Memory B cell (primary cell): Measurements from ENCODE around the gene ARID4B.

Experiments used
- ATAC-seq: fragments of 150-1000 bp; cut with Tn5 transposase; 2 replicates; pipeline ENCODE4 v1.10.0; 2021; ENCODE audit warnings: low read depth, mild to moderate bottlenecking, moderate library complexity
- DNase-seq, 2 donors: peaks; one replicate each; pipeline ENCODE4 v3.0.0; 2022; ENCODE audit warnings: low spot score in 2 of 2
- H3K27ac Mint-ChIP-seq: one replicate; pipeline ENCODE4 v1.8.0; 2022; ENCODE audit warnings: mild to moderate bottlenecking, moderate library complexity, mixed read lengths
- H3K27me3 Mint-ChIP-seq: one replicate; pipeline ENCODE4 v1.8.0; 2022; ENCODE audit warnings: mixed read lengths
- H3K36me3 Mint-ChIP-seq: one replicate; pipeline ENCODE4 v1.8.0; 2022; ENCODE audit warnings: mild to moderate bottlenecking, mixed read lengths
- H3K4me1 Mint-ChIP-seq: one replicate; pipeline ENCODE4 v1.8.0; 2022; ENCODE audit warnings: mixed read lengths
- H3K4me3 Mint-ChIP-seq: one replicate; pipeline ENCODE4 v1.8.0; 2022; ENCODE audit warnings: mild to moderate bottlenecking, moderate library complexity, mixed read lengths
- H3K9me3 Mint-ChIP-seq: one replicate; pipeline ENCODE4 v1.8.0; 2022; ENCODE audit warnings: mixed read lengths

The ARID4B gene

DNA sequence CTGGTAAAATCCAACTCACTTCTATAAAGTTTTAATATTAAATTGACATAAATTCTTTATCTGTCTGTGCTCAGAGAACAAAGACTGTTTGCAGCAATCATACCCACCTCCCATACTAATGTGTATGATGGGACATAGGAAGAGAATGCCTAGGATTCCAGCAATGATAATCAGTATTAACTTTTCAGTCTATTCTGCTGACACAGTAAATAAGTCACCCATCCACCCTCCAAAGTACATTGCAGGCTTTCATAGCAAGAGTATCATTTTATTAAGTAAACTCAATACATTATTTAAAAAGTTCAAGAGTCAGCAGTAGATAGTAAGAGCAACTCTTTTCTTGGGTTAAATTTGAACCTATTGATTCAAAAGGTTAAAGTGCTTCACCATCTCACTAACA is 175.7 kb downstream of the ARID4B start:
- Mint-ChIP-seq H3K27me3 (no peaks in the 10 kb centered on the region), H3K36me3 (peaks cover 29% of the 10 kb centered on the region), H3K4me1 (peaks cover 17% of the 10 kb centered on the region), H3K9me3 (no peaks in the 10 kb centered on the region), H3K4me3 (no peak overlapping the region), H3K27ac (no peak overlapping the region)
- no peak for ATAC-seq
- DNase-seq: no peak

DNA sequence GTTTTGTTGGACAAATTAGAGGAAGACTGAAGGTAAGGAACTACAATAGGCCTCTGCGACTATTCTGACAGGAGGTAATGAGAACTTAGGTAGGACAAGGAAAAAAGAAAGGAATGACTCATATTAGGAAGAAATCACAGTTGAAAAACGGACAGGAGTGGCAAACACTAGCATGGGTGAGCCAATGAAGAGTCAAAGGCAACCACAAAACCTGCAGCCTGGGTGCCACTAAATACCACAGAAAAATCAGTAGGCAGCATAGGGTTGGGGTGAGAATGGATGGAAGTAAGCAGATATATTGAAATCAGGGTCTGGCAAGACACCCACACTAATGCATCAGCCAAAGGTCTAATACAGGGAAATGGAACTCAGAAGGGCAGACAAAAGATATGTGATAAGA is 176.9 kb downstream of the ARID4B start:
- Mint-ChIP-seq H3K9me3 (no peaks in the 10 kb centered on the region), H3K27ac (no peak overlapping the region), H3K27me3 (no peaks in the 10 kb centered on the region), H3K4me3 (no peak overlapping the region), H3K4me1 (peaks cover 17% of the 10 kb centered on the region), H3K36me3 (peaks cover 29% of the 10 kb centered on the region)
- no peak for ATAC-seq
- no peak for DNase-seq

DNA sequence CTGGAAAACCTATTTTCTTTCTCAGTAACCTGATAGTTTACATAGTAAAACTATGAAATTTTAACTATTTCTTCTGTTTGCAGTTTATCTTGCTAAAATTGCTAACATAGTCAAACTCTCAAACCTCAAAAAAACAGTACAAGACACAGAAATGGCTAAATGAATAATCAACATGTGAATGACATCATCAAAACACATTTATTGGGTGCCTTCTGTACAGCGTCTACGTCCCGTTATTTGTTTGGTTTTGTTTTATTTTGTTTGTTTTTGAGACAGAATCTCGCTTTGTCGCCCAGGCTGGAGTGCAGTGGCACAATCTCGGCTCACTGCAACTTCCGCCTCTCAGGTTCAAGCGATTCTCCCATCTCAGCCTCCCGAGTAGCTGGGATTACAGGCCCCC is 178.2 kb downstream of the ARID4B start:
- no peaks in the 10 kb centered on the region for H3K9me3 Mint-ChIP-seq
- H3K4me3 Mint-ChIP-seq: no peak overlapping the region
- ATAC-seq (no peak), DNase-seq (no peak)
- peaks cover 28% of the 10 kb centered on the region for H3K36me3 Mint-ChIP-seq
- H3K27ac Mint-ChIP-seq: no peak overlapping the region
- peaks cover 17% of the 10 kb centered on the region for H3K4me1 Mint-ChIP-seq
- H3K27me3 Mint-ChIP-seq: no peaks in the 10 kb centered on the region

DNA sequence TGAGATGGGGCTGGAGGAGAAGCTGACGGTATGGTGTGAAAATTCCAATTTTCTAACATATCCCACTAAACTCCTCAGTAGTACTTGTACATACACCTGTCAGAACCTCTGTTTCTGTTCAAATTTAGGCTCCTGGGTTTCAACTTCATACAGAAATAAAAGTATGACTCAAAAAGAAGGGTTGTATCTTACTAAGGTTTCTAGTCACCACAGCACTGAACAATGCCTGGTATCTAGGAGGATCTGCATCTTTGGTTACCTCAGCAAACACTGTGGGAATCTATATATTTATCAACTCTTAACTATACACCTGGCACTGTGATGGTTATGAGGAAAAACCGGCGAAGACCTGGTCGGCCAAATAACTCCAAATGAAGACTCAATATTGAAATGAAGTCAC is 180.7 kb downstream of the ARID4B start:
- no peak overlapping the region for H3K4me3 Mint-ChIP-seq
- no peaks in the 10 kb centered on the region for H3K27me3 Mint-ChIP-seq
- H3K36me3 Mint-ChIP-seq: peaks cover 26% of the 10 kb centered on the region
- peaks cover 12% of the 10 kb centered on the region for H3K4me1 Mint-ChIP-seq
- ATAC-seq (no peak), DNase-seq (no peak)
- H3K9me3 Mint-ChIP-seq: no peaks in the 10 kb centered on the region
- peak overlapping the region; percentile 69 for H3K27ac Mint-ChIP-seq

DNA sequence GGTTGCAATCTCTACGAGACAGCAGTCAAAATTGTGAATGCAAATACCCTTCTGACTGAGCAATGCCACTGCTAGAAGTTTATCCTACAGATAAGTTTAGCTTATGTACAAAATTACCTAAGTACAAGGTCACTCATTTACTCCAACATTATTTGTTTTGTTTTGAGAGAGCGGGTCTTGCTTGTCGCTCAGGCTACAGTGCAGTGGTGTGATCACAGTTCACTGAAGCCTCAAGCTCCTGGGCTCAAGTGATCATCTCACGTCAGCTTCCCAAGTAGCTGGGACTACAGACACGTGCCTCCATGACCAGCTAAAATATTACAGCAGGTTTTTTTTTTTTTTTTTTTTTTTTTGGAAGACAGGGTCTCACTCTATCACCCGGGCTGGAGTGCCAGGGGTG is 182.3 kb downstream of the ARID4B start:
- H3K36me3 Mint-ChIP-seq: peaks cover 20% of the 10 kb centered on the region
- H3K27me3 Mint-ChIP-seq: no peaks in the 10 kb centered on the region
- ATAC-seq (no peak), DNase-seq (no peak)
- H3K27ac Mint-ChIP-seq: no peak overlapping the region
- H3K4me1 Mint-ChIP-seq: peaks cover 4% of the 10 kb centered on the region
- no peak overlapping the region for H3K4me3 Mint-ChIP-seq
- no peaks in the 10 kb centered on the region for H3K9me3 Mint-ChIP-seq

DNA sequence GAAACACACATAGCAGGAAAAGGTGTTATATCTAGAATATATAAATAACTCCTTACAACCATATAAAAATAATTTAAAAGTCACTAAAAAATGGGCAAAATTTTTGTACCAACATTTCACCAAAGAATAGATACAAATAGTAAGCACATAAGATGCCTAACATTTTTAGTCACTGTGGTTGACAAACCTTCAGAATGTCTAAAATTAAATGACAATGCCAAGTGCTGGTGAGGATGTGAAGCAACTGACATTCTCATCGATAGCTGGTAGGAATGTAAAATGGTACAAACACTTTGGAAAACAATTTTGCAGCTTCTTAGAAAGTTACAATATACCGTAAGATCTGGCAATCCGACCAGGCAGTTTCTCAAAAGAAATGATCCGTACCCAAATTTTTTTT is 185.0 kb downstream of the ARID4B start:
- no peak for DNase-seq
- no peaks in the 10 kb centered on the region for H3K27me3 Mint-ChIP-seq
- ATAC-seq: no peak
- no peak overlapping the region for H3K4me3 Mint-ChIP-seq
- peaks cover 4% of the 10 kb centered on the region for H3K4me1 Mint-ChIP-seq
- no peak overlapping the region for H3K27ac Mint-ChIP-seq
- H3K36me3 Mint-ChIP-seq: peaks cover 16% of the 10 kb centered on the region
- no peaks in the 10 kb centered on the region for H3K9me3 Mint-ChIP-seq

DNA sequence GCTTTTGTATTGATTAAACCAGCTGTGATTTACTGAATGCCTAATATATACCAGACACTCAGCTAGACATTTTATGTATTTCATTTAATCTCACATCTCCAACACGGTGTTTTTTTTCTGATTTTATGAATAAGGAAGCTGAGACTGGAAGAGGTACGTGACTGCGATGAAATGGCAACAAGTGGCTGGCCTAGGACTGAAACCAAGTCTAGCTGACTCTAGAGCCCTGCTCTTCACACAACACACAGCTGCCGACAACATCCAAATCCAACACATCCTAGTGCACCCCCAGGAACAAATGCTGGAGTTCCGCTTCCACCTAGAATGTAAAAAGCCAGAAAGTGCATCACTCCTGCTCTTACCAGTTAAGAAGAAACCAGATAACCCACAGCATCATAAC is 188.7 kb downstream of the ARID4B start:
- Mint-ChIP-seq H3K4me1 (peaks cover 4% of the 10 kb centered on the region), H3K36me3 (peaks cover 31% of the 10 kb centered on the region), H3K27me3 (no peaks in the 10 kb centered on the region), H3K9me3 (no peaks in the 10 kb centered on the region), H3K27ac (peak overlapping the region; percentile 35), H3K4me3 (no peak overlapping the region)
- ATAC-seq (no peak), DNase-seq (no peak)

DNA sequence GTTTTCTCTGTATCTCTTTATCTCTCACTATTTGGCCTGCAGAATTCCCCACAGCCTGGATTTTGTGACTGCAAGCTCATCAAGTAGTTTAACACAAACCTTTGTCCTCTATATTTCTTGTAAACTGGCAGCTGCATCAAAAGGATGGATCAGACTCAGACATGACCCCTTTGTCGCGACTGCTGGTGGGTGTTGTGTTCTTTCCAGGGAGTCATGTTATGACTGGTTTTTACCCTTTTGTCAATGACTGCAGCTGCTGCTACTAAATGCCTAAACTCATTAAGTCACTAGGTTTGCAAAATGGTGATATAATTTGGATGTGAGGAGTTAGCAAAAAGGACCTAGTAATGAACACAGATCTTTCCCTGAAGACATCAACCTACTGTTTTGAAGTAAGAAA is 189.2 kb downstream of the ARID4B start:
- no peak for ATAC-seq
- peaks cover 29% of the 10 kb centered on the region for H3K36me3 Mint-ChIP-seq
- no peak overlapping the region for H3K4me3 Mint-ChIP-seq

DNA sequence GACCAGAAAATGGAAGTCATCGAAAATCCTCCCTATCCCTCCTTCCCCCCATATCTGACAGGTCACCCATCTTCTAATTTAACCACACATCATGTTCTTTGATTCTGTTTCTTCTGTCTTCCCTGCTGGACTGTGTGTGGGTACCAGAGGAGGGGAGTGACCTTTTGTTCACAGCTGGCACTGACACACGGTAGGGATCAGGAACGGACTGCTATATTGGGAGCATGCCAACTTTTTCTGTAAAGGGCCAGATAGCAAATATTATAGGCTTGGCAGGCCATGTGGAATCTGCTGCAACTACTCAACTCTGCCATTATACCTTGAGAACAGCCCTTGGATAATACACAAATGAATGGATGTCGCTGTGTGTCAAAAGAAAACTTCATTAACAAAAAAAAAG is 191.9 kb downstream of the ARID4B start:
- Mint-ChIP-seq H3K27ac (peak overlapping the region; percentile 9), H3K27me3 (no peaks in the 10 kb centered on the region), H3K4me1 (peaks cover 4% of the 10 kb centered on the region), H3K4me3 (no peak overlapping the region), H3K36me3 (peaks cover 25% of the 10 kb centered on the region), H3K9me3 (no peaks in the 10 kb centered on the region)
- no peak for ATAC-seq
- no peak for DNase-seq

More for the DNA sequence above, 189.2 kb downstream of the ARID4B start:
- Mint-ChIP-seq H3K27me3 (no peaks in the 10 kb centered on the region), H3K9me3 (no peaks in the 10 kb centered on the region), H3K4me1 (peaks cover 4% of the 10 kb centered on the region), H3K27ac (peak overlapping the region; percentile 60)
- no peak for DNase-seq

DNA sequence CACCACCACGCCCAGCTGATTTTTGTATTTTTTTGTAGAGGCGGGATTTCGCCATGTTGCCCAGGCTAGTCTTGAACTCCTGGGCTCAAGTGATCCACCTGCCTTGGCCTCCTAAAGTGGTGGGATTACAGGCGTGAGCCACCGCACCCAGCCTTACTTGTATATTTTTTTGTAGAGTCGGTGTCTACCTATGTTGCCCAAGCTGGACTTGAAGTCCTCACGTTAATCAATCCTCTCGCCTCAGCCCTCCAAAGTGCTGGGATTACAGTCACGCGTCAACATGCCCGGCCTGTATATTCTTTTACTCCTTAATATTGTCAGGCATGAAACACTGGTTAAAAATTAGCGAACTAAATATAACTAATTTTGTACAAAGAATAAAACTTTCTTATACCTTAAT is 193.8 kb downstream of the ARID4B start:
- Mint-ChIP-seq H3K27ac (no peak overlapping the region), H3K27me3 (no peaks in the 10 kb centered on the region), H3K36me3 (peaks cover 27% of the 10 kb centered on the region), H3K9me3 (no peaks in the 10 kb centered on the region), H3K4me1 (peaks cover 4% of the 10 kb centered on the region), H3K4me3 (no peak overlapping the region)
- no peak for DNase-seq
- ATAC-seq: no peak

DNA sequence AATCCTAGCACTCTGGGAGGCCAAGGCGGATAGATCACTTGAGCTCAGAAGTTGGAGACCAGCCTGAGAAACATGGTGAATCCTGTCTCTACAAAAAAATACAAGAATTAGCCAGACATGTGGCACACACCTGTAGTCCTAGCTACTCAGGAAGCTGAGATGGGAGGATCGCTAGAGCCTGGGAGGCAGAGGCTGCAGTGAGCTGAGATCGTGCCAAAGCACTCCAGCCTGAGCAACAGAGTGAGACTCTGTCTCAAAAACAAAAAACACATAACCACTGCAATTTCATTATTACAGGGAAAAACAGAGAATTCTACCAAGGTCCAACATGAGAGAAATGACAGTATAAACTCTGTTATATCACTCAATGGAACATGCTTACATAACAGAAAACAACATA is 194.9 kb downstream of the ARID4B start:
- Mint-ChIP-seq H3K27me3 (no peaks in the 10 kb centered on the region), H3K27ac (peak overlapping the region; percentile 12), H3K4me1 (no peaks in the 10 kb centered on the region), H3K36me3 (peaks cover 21% of the 10 kb centered on the region), H3K9me3 (no peaks in the 10 kb centered on the region), H3K4me3 (no peak overlapping the region)
- DNase-seq: no peak
- ATAC-seq: no peak

DNA sequence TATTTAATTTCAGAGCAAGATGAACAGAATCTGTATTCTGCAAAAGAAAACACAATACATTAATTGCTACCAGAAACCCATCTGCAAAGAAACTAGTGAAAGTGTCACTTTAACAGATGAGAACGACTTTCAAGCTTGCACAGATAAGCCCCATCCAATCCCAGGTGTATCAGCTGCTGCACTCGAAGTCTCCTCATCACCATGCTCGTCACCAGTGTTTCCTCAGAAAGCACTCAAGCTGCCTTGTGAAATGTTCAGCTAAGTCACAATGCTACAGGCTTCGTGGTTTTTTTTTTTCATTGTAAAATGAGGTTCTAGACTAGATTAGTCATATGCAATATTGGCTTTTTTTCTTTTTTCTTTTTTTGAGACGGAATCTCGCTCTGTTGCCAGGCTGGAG is 196.0 kb downstream of the ARID4B start:
- no peaks in the 10 kb centered on the region for H3K27me3 Mint-ChIP-seq
- H3K4me1 Mint-ChIP-seq: peaks cover 11% of the 10 kb centered on the region
- H3K4me3 Mint-ChIP-seq: no peak overlapping the region
- no peaks in the 10 kb centered on the region for H3K9me3 Mint-ChIP-seq
- no peak for ATAC-seq
- no peak overlapping the region for H3K27ac Mint-ChIP-seq
- peaks cover 15% of the 10 kb centered on the region for H3K36me3 Mint-ChIP-seq
- DNase-seq: no peak

DNA sequence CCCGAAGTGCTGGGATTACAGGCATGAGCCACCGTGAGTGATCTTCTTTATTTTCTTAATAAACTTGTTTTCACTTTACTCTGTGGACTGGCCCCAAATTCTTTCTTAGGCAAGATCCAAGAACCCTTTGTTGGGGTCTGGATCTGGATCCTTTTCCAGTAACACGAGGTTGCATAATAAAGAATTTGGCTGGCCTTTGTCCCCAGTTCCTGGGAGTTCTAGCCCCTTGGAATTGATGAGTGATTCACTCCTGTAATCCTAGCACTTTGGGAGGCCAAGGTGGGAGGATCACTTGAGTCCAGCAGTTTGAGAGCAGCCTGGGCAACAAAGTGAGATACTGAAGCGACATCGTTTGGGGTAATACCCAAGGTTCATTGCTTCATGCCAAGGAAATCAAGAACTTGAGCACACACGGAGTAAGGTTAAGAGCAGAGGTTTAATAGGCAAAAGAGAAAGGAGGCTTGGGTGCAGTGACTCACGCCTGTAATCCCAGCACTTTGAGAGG is 197.2 kb downstream of the ARID4B start:
- ATAC-seq (no peak), DNase-seq (no peak)
- Mint-ChIP-seq H3K4me3 (no peak overlapping the region), H3K36me3 (peaks cover 9% of the 10 kb centered on the region), H3K4me1 (peaks cover 20% of the 10 kb centered on the region), H3K27me3 (no peaks in the 10 kb centered on the region), H3K27ac (peak overlapping the region; percentile 96), H3K9me3 (no peaks in the 10 kb centered on the region)

DNA sequence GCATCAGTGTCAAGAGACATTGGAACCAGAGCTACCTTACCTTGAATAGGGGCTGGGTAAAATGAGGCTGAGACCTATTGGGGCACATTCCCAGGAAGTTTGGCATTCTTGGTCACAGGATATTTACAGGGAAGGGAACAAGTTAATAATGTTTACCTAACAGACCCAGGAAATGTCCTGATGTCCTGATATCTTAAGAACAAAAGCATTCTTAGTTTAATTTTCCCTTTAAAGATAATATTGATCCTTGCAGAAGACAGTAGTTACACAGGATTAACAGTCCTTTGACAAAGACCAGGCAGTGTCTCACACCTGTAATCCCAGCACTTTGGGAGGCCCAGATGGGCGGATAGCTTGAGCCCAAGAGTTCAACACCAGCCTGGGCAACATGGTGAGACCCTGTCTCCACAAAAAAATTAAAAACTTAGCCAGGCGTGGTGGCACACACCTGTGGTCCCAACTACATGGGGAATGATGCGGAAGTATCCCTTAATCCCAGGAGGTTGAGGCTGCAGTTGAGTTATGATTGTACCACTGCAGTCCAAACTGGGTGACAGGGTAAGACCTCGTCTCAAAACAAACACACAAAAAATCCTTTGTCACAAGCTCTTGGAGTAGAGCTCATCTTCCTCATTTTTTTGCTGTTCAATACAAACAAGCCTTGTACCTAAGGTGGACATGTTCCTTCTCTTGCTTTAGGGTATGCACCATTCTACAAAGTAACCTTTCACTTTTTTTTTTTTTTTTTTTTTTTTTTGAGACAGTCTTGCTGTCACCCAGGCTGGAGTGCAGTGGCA is 198.0 kb downstream of the ARID4B start:
- Mint-ChIP-seq H3K36me3 (peaks cover 11% of the 10 kb centered on the region), H3K27ac (peak overlapping the region; percentile 96), H3K4me3 (peak overlapping the region; percentile 50), H3K9me3 (no peaks in the 10 kb centered on the region), H3K4me1 (peaks cover 23% of the 10 kb centered on the region), H3K27me3 (no peaks in the 10 kb centered on the region)
- DNase-seq (no peak), ATAC-seq (no peak)
